Neural crest cell (in vitro differentiated cells): Measurements from ENCODE around the gene PITPNB. TPM values are rescaled to one million over a fixed set of nuclear protein-coding genes. Genes with fewer than 3 reads are reported as not detected.

Experiments used
- DNase-seq: peaks from one replicate; pipeline ENCODE4 v3.0.0; 2021; ENCODE audit warnings: low read depth, mixed read lengths, low spot score
- H3K27ac Mint-ChIP-seq: one replicate; pipeline ENCODE4 v1.8.0; 2021; ENCODE audit warnings: mild to moderate bottlenecking, mixed read lengths; ENCODE audit not compliant: unreplicated experiment
- H3K27me3 Mint-ChIP-seq: 2 replicates; pipeline ENCODE4 v1.8.0; 2021; ENCODE audit warnings: low read depth, mild to moderate bottlenecking, mixed read lengths
- H3K36me3 Mint-ChIP-seq: 2 replicates; pipeline ENCODE4 v1.8.0; 2021; ENCODE audit warnings: low read depth, mild to moderate bottlenecking, mixed read lengths
- H3K4me1 Mint-ChIP-seq: 2 replicates; pipeline ENCODE4 v1.8.0; 2021; ENCODE audit warnings: mixed read lengths
- H3K4me3 Mint-ChIP-seq: one replicate; pipeline ENCODE4 v1.8.0; 2021; ENCODE audit warnings: mild to moderate bottlenecking, mixed read lengths
- H3K9me3 Mint-ChIP-seq: 2 replicates; pipeline ENCODE4 v1.8.0; 2021; ENCODE audit warnings: mixed read lengths
- CTCF ChIP-seq: fragments of 200-600 bp; sonication (generic); conservative IDR thresholded peaks from 2 replicates; pipeline ENCODE4 v1.5.0; 2021; ENCODE audit warnings: antibody characterized with exemption, mild to moderate bottlenecking
- total RNA-seq: library from RNA; stranded (reverse); gene quantifications from 2 replicates; pipeline ENCODE4 v1.2.1, GENCODE V29; 2021

Gene PITPNB
- total RNA-seq, 1 donor from 2014 or later: 92.6 TPM

- Mint-ChIP-seq H3K27ac (peak overlapping the region; percentile 93), H3K4me3 (peak overlapping the region; percentile 99), H3K9me3 (no peaks in the 10 kb centered on the region), H3K4me1 (peaks cover 60% of the 10 kb centered on the region), H3K27me3 (no peaks in the 10 kb centered on the region), H3K36me3 (peaks cover 14% of the 10 kb centered on the region)
- DNase-seq: no peak
- no peak for TF ChIP-seq CTCF
These were observed 475 bp downstream of the PITPNB start for GRCh38 chr22:27918341-27919221.

DNA sequence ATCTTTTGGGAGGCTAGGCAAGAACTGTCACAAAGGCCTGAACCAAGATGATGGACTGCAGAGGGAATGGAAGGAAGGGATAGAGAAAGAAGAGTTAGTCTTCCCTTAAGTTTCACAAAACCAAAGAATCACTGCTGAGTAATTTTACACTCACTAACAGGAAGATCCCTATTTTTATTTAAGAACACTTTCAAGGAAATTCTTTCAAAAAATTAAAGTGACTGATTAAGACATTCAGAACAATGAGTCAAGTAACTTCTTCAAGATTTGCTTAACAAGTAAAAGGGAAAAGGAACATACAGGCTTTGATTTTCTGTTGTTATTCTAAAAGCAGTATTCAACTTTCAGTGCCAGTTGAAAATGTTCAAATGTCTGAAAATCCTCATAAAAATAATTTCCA lies 3.1 kb downstream of the PITPNB start:
- TF ChIP-seq CTCF: no peak
- Mint-ChIP-seq H3K4me3 (peak overlapping the region; percentile 16), H3K9me3 (no peaks in the 10 kb centered on the region), H3K27ac (no peak overlapping the region), H3K36me3 (no peaks in the 10 kb centered on the region), H3K27me3 (no peaks in the 10 kb centered on the region), H3K4me1 (peaks cover 53% of the 10 kb centered on the region)
- no peak for DNase-seq

GRCh38 chr22:27913162-27913741 lies 5.8 kb downstream of the PITPNB start:
- Mint-ChIP-seq H3K27me3 (no peaks in the 10 kb centered on the region), H3K4me3 (no peak overlapping the region), H3K36me3 (no peaks in the 10 kb centered on the region), H3K27ac (no peak overlapping the region), H3K4me1 (peaks cover 41% of the 10 kb centered on the region), H3K9me3 (no peaks in the 10 kb centered on the region)
- no peak for TF ChIP-seq CTCF
- DNase-seq: no peak

GRCh38 chr22:27912101-27912500 lies 7.0 kb downstream of the PITPNB start:
- Mint-ChIP-seq H3K4me1 (peaks cover 29% of the 10 kb centered on the region), H3K36me3 (no peaks in the 10 kb centered on the region)
- TF ChIP-seq CTCF: no peak

DNA sequence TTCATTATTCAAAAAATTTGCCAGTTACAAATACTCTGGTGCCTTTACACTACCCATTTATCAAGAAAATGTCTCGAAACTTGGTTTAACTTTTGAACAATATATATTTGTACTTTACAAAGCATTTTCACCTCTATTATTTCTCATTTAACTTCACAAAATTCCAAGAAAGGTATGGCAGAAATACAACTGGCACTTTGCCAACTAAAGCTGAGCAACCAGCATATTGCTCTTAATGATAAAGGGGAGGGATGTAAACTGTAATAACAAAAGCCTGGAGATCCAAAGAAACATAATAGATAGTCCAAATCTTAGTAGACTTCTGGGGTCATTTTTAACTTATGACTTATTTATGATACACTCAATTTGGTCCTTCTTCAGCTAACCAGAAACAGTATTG lies 7.7 kb downstream of the PITPNB start:
- no peak for DNase-seq
- no peak for TF ChIP-seq CTCF
- no peaks in the 10 kb centered on the region for H3K36me3 Mint-ChIP-seq
- peaks cover 24% of the 10 kb centered on the region for H3K4me1 Mint-ChIP-seq
- no peaks in the 10 kb centered on the region for H3K9me3 Mint-ChIP-seq
- no peaks in the 10 kb centered on the region for H3K27me3 Mint-ChIP-seq
- no peak overlapping the region for H3K4me3 Mint-ChIP-seq
- no peak overlapping the region for H3K27ac Mint-ChIP-seq

More at GRCh38 chr22:27912101-27912500, 7.0 kb downstream of the PITPNB start:
- Mint-ChIP-seq H3K4me3 (no peak overlapping the region), H3K9me3 (no peaks in the 10 kb centered on the region), H3K27me3 (no peaks in the 10 kb centered on the region), H3K27ac (no peak overlapping the region)
- DNase-seq: no peak
